A549 (cell line): ENCODE data around the gene TRIM58.

ENCODE experiments used
- CBX8 ChIP-seq: fragments of 200-600 bp; sonication (generic); IDR thresholded peaks from 2 replicates; pipeline ENCODE4 v1.6.1; 2016
- EHMT2 ChIP-seq: fragments of 200-600 bp; sonication (generic); IDR thresholded peaks from 2 replicates; pipeline ENCODE4 v1.6.1; 2016; ENCODE audit warnings: antibody characterized with exemption, low read depth, mild to moderate bottlenecking, moderate library complexity
- JUNB ChIP-seq: fragments of >200 bp; sonication (Bioruptor Twin); formaldehyde crosslinking; IDR thresholded peaks from 2 replicates; pipeline ENCODE4 v1.6.1; 2016
- MYC ChIP-seq: IDR thresholded peaks from 2 replicates; pipeline ENCODE4 v1.6.1; 2012; ENCODE audit warnings: mild to moderate bottlenecking, inconsistent platforms, low read length, improper control_type of control experiment, borderline replicate concordance
- NPAS2 ChIP-seq: fragments of 250-450 bp; sonication (Bioruptor Pico); IDR thresholded peaks from 2 replicates; pipeline ENCODE4 v1.8.0; 2022; ENCODE audit warnings: mild to moderate bottlenecking, moderate library complexity, borderline replicate concordance
- POLR2A ChIP-seq: IDR thresholded peaks from 2 replicates; pipeline ENCODE4 v1.6.1; 2012; ENCODE audit warnings: mild to moderate bottlenecking, low read length
- RAD21 ChIP-seq, 2 experiments: fragments of >200 bp in 1 of 2; sonication (Bioruptor Twin) in 1 of 2; formaldehyde crosslinking in 1 of 2; IDR thresholded peaks in 1 of 2; conservative IDR thresholded peaks in 1 of 2; 2 replicates in 1 of 2; 3 replicates in 1 of 2; pipeline ENCODE4 v1.6.1; 2012 to 2018; ENCODE audit warnings: inconsistent platforms in 1 of 2
- SMC3 ChIP-seq: fragments of >200 bp; sonication (Bioruptor Twin); formaldehyde crosslinking; IDR thresholded peaks from 3 replicates; pipeline ENCODE4 v1.6.1; 2018; ENCODE audit warnings: inconsistent platforms
- TF ChIP-seq, protein P1 (sequence below): fragments of >200 bp; sonication (Bioruptor Twin); formaldehyde crosslinking; IDR thresholded peaks from 3 replicates; pipeline ENCODE4 v1.5.1; 2016
- TF ChIP-seq, protein P2 (sequence below): IDR thresholded peaks from 2 replicates; pipeline ENCODE4 v1.6.1; 2012
- TF ChIP-seq, protein P3 (sequence below): fragments of 450-650 bp; IDR thresholded peaks from 2 replicates; pipeline ENCODE4 v1.6.1; 2014; ENCODE audit warnings: antibody characterized with exemption
- TF ChIP-seq, protein P4 (sequence below): fragments of 200-600 bp; sonication (generic); IDR thresholded peaks from 2 replicates; pipeline ENCODE4 v1.6.1; 2016; ENCODE audit warnings: antibody characterized with exemption, mild to moderate bottlenecking, moderate library complexity

DNA sequence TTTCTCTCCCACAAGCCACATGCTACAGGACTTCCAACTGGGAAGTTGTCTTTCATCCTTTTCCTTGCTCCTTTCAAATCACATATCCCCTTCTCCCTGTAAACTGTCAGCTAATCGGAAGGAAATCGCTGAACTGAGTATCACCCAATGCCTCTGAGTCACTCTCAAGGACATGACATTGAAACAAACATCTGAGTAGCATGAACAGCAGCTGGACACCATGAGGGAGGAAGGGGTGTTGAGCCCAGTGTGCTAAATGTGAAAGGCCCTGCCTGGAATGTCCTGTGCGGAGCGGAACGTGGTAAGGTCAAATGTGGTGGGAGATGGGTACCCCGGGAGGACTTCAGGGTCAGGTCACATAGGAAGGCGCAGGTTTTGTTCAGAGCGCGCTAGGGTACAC is 67.9 kb downstream of the TRIM58 start, which contains the start of gene OR2AJ1:
- TF ChIP-seq EHMT2 (no peak), POLR2A (no peak), JUNB (no peak), CBX8 (no peak), SMC3 (no peak), RAD21 (conservative IDR thresholded peaks at IDR 0.05 in 1 of 2, IDR thresholded peaks at IDR 0.05 in 1 of 2) (no peak), NPAS2 (CRISPR knock-in tag) (no peak), MYC (no peak)
- TF ChIP-seq, protein P1, sequence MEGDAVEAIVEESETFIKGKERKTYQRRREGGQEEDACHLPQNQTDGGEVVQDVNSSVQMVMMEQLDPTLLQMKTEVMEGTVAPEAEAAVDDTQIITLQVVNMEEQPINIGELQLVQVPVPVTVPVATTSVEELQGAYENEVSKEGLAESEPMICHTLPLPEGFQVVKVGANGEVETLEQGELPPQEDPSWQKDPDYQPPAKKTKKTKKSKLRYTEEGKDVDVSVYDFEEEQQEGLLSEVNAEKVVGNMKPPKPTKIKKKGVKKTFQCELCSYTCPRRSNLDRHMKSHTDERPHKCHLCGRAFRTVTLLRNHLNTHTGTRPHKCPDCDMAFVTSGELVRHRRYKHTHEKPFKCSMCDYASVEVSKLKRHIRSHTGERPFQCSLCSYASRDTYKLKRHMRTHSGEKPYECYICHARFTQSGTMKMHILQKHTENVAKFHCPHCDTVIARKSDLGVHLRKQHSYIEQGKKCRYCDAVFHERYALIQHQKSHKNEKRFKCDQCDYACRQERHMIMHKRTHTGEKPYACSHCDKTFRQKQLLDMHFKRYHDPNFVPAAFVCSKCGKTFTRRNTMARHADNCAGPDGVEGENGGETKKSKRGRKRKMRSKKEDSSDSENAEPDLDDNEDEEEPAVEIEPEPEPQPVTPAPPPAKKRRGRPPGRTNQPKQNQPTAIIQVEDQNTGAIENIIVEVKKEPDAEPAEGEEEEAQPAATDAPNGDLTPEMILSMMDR = no peak
- TF ChIP-seq, protein P2, sequence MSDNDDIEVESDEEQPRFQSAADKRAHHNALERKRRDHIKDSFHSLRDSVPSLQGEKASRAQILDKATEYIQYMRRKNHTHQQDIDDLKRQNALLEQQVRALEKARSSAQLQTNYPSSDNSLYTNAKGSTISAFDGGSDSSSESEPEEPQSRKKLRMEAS = no peak
- TF ChIP-seq, protein P3, sequence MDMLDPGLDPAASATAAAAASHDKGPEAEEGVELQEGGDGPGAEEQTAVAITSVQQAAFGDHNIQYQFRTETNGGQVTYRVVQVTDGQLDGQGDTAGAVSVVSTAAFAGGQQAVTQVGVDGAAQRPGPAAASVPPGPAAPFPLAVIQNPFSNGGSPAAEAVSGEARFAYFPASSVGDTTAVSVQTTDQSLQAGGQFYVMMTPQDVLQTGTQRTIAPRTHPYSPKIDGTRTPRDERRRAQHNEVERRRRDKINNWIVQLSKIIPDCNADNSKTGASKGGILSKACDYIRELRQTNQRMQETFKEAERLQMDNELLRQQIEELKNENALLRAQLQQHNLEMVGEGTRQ = no peak
- TF ChIP-seq, protein P4, sequence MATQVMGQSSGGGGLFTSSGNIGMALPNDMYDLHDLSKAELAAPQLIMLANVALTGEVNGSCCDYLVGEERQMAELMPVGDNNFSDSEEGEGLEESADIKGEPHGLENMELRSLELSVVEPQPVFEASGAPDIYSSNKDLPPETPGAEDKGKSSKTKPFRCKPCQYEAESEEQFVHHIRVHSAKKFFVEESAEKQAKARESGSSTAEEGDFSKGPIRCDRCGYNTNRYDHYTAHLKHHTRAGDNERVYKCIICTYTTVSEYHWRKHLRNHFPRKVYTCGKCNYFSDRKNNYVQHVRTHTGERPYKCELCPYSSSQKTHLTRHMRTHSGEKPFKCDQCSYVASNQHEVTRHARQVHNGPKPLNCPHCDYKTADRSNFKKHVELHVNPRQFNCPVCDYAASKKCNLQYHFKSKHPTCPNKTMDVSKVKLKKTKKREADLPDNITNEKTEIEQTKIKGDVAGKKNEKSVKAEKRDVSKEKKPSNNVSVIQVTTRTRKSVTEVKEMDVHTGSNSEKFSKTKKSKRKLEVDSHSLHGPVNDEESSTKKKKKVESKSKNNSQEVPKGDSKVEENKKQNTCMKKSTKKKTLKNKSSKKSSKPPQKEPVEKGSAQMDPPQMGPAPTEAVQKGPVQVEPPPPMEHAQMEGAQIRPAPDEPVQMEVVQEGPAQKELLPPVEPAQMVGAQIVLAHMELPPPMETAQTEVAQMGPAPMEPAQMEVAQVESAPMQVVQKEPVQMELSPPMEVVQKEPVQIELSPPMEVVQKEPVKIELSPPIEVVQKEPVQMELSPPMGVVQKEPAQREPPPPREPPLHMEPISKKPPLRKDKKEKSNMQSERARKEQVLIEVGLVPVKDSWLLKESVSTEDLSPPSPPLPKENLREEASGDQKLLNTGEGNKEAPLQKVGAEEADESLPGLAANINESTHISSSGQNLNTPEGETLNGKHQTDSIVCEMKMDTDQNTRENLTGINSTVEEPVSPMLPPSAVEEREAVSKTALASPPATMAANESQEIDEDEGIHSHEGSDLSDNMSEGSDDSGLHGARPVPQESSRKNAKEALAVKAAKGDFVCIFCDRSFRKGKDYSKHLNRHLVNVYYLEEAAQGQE = no peak
